Tibial artery (tissue), 4 donors: ENCODE measurements around the gene EMC6.

Experiments used
- DNase-seq, 2 donors: peaks; one replicate each; pipeline ENCODE4 v3.0.0-alpha.2; 2019
- H3K27ac ChIP-seq, 2 donors: fragments of 200-600 bp; sonication (generic) in 1 of 2; 1 replicate in 1 of 2; 2 replicates in 1 of 2; pipeline ENCODE4 v1.5.1; 2018 to 2019; ENCODE audit warnings: mild to moderate bottlenecking in 1 of 2
- H3K27me3 ChIP-seq, 2 donors: fragments of 200-600 bp; sonication (generic) in 1 of 2; one replicate each; pipeline versions ENCODE4 v1.5.1 to v1.6.0; 2016 to 2019
- H3K36me3 ChIP-seq, 3 donors: fragments of 200-600 bp; sonication (generic) in 2 of 3; one replicate each; pipeline ENCODE4 v1.5.1; 2016 to 2019; ENCODE audit warnings: mild to moderate bottlenecking in 2 of 3
- H3K4me1 ChIP-seq, 4 donors: fragments of 200-600 bp; sonication (generic) in 2 of 4; 1 replicate in 3 of 4; 2 replicates in 1 of 4; pipeline ENCODE4 v1.5.1; 2016 to 2019
- H3K4me3 ChIP-seq, 2 donors: fragments of 200-600 bp; sonication (generic) in 1 of 2; 1 replicate in 1 of 2; 2 replicates in 1 of 2; pipeline ENCODE4 v1.5.1; 2018 to 2019; ENCODE audit warnings: mild to moderate bottlenecking in 2 of 2
- H3K9me3 ChIP-seq, 3 donors: fragments of 200-600 bp; sonication (generic) in 1 of 3; one replicate each; pipeline ENCODE4 v1.5.1; 2016 to 2019
- CTCF ChIP-seq, 2 experiments: fragments of 200-600 bp in 1 of 2; fragments of 450-650 bp in 1 of 2; IDR thresholded peaks; one replicate each; pipeline ENCODE4 v1.5.1; 2017 to 2019; ENCODE audit warnings: antibody characterized with exemption in 2 of 2, mild to moderate bottlenecking in 1 of 2, moderate library complexity in 1 of 2
- intact Hi-C: fragments of 100-400 bp; cut with DNase I; formaldehyde crosslinking; loops from one replicate; pipeline ENCODE4 v1.15.0; 2023; ENCODE audit warnings: low total_unique reads

Gene EMC6

GRCh38 chr17:3647251-3647650, 21.4 kb upstream of the EMC6 start:
- no peaks in the 10 kb centered on the region for H3K4me1 ChIP-seq
- H3K4me3 ChIP-seq: no peak overlapping the region
- no peak overlapping the region for H3K27ac ChIP-seq
- no peak for DNase-seq
- peaks cover 14 to 75% (median 18%) of the 10 kb centered on the region in 3 donors for H3K36me3 ChIP-seq
- intact Hi-C loops: no loop called here
- TF ChIP-seq CTCF (IDR thresholded peaks at IDR 0.05): no peak
- no peaks in the 10 kb centered on the region for H3K27me3 ChIP-seq
- H3K9me3 ChIP-seq: no peaks in the 10 kb centered on the region

- no peak overlapping the region for H3K27ac ChIP-seq
- H3K9me3 ChIP-seq: no peaks in the 10 kb centered on the region
- no peak for TF ChIP-seq CTCF (IDR thresholded peaks at IDR 0.05)
- no peaks in the 10 kb centered on the region for H3K27me3 ChIP-seq
- H3K4me1 ChIP-seq: no peaks in the 10 kb centered on the region
- intact Hi-C loops: no loop called here
- H3K36me3 ChIP-seq: peaks cover 14 to 69% (median 18%) of the 10 kb centered on the region in 3 donors
- H3K4me3 ChIP-seq: no peak overlapping the region
- no peak for DNase-seq
Measured at GRCh38 chr17:3647769-3648555, 20.6 kb upstream of the EMC6 start.

GRCh38 chr17:3655766-3656165, 12.8 kb upstream of the EMC6 start:
- Histone ChIP-seq H3K27me3 (no peaks in the 10 kb centered on the region), H3K27ac (no peak overlapping the region), H3K36me3 (peaks cover 0 to 19% (median 0%) of the 10 kb centered on the region in 3 donors), H3K9me3 (no peaks in the 10 kb centered on the region), H3K4me3 (no peak overlapping the region), H3K4me1 (peaks cover 0 to 32% (median 27%) of the 10 kb centered on the region in 4 donors)
- intact Hi-C loops: no loop called here
- TF ChIP-seq CTCF (IDR thresholded peaks at IDR 0.05): no peak
- no peak for DNase-seq

- DNase-seq: no peak
- intact Hi-C loops: no loop called here
- H3K36me3 ChIP-seq: peaks cover 0 to 20% (median 0%) of the 10 kb centered on the region in 3 donors
Measured at GRCh38 chr17:3656353-3656752, 12.3 kb upstream of the EMC6 start.

DNA sequence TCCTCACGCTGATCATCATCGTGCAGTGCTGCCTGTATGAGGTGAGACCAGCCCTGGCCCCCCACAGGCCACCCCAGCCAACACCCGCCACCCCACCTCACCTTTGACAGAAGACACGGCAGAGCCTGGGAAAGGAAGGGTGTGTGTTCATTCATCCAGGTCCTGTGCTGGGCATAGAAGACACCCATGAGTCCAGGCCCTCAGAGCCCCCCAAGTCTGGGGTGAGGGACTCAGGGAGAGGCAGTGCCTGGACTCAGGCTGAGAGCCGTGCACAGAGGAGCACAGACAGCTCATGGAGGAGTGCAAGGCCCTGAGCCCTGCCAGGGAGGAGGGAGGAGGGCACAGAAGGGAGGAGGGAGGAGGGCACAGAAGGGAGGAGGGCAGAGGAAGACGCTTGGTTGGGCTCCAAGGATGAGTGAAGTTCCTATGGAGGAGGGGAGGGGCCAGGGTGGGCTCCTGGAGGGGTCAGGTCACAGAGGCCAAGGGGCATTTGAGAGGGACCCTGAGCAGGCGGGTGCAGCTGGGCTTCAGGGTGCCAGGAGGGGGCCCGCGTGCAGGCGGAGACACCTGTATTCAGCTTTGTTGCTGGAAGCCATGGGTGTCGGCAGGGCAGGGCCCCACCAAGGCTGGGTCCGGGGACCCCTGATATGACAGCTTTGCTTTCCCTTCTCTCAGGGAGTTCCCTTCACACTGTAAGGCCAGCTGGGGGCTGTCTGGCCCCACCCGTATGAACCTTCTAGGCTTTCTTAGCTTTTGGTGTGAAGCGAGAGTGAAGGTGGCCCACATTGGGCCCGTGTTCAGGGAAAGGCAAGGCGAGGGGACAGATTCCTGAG, 11.6 kb upstream of the EMC6 start:
- Histone ChIP-seq H3K4me3 (no peak overlapping the region), H3K9me3 (no peaks in the 10 kb centered on the region), H3K36me3 (peaks cover 0 to 26% (median 1%) of the 10 kb centered on the region in 3 donors), H3K27ac (no peak overlapping the region), H3K4me1 (peaks cover 0 to 32% (median 31%) of the 10 kb centered on the region in 4 donors), H3K27me3 (no peaks in the 10 kb centered on the region)
- TF ChIP-seq CTCF (IDR thresholded peaks at IDR 0.05): no peak
- no peak for DNase-seq
- intact Hi-C loops: no loop called here

More at GRCh38 chr17:3656353-3656752, 12.3 kb upstream of the EMC6 start:
- Histone ChIP-seq H3K4me1 (peaks cover 0 to 32% (median 31%) of the 10 kb centered on the region in 4 donors), H3K27me3 (no peaks in the 10 kb centered on the region), H3K9me3 (no peaks in the 10 kb centered on the region), H3K4me3 (no peak overlapping the region), H3K27ac (no peak overlapping the region)
- no peak for TF ChIP-seq CTCF (IDR thresholded peaks at IDR 0.05)
